Adrenal gland (tissue), 5 donors: ENCODE measurements around the gene HCRTR1.

Source experiments
- POLR2A ChIP-seq, 2 donors: fragments of 450-650 bp; IDR thresholded peaks; one replicate each; pipeline ENCODE4 v1.6.1; 2017; ENCODE audit warnings: antibody characterized with exemption in 2 of 2, mild to moderate bottlenecking in 2 of 2, moderate library complexity in 1 of 2
- TF ChIP-seq, protein P1 (sequence below), 6 experiments: fragments of 450-650 bp in 4 of 6; fragments of 200-600 bp in 2 of 6; sonication (generic) in 1 of 6; IDR thresholded peaks; 1 replicate in 5 of 6; 2 replicates in 1 of 6; pipeline versions ENCODE4 v1.5.1 to v1.8.0; 2016 to 2021; ENCODE audit warnings: antibody characterized with exemption in 6 of 6, mild to moderate bottlenecking in 2 of 6, moderate library complexity in 1 of 6
- donor health status: DM: no; HTN: no; CAD: no.

DNA sequence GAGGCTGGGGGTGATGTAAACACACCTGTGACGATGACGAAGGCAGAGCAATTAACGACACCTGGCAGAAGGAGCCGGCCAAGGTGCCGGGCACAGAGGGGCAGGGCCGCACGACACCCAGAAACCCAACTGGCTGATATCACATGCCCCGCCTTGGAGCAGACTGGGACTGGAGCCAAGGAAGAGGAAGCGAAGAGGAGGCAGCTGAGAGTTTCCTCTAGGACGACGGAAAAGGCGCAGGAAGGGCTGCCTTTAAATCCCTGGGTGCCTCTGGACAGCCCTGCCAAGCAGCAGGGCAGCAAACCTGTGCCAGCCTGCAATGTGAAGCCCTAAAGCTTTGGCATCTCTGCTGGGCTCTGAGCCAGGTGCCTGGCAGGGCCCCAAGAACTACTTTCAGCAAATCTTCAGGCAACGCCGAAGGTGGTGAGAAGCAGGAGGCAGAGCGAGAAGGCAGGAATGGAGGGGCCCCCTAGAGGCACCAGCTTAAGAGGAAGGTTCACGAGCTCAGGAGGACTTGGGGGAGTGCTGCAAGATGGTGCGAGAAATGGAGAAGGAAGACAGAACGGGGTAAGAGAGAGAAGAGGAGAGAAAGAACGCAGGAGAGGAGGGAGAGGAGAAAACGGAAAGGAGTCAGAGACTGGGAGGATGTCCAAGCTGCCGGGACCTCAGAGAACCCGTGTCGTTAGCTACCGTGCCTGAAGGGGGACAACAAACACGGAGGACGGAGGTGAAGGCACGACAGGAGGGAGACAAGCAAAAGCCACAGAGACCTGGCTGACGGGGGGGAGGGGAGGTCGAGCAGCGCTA, 52.5 kb downstream of the HCRTR1 start:
- no peak for TF ChIP-seq POLR2A (IDR thresholded peaks at IDR 0.05)
- TF ChIP-seq, protein P1, sequence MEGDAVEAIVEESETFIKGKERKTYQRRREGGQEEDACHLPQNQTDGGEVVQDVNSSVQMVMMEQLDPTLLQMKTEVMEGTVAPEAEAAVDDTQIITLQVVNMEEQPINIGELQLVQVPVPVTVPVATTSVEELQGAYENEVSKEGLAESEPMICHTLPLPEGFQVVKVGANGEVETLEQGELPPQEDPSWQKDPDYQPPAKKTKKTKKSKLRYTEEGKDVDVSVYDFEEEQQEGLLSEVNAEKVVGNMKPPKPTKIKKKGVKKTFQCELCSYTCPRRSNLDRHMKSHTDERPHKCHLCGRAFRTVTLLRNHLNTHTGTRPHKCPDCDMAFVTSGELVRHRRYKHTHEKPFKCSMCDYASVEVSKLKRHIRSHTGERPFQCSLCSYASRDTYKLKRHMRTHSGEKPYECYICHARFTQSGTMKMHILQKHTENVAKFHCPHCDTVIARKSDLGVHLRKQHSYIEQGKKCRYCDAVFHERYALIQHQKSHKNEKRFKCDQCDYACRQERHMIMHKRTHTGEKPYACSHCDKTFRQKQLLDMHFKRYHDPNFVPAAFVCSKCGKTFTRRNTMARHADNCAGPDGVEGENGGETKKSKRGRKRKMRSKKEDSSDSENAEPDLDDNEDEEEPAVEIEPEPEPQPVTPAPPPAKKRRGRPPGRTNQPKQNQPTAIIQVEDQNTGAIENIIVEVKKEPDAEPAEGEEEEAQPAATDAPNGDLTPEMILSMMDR (IDR thresholded peaks at IDR 0.05) = peak in 3 of 6 experiments; percentile 32 to 34 (median 33)
